H1 (cell line): Measurements from ENCODE around the gene VWA5B2. TPM values are rescaled to one million over a fixed set of nuclear protein-coding genes. Genes with fewer than 3 reads are reported as not detected.

Experiments
- CTCF ChIA-PET: fragments of 300-600 bp; sonication (Branson Sonifier 250); formaldehyde crosslinking; loops from one replicate; lab custom pipeline; 2021; ENCODE audit not compliant: partially characterized antibody; lab: Charles Lee
- POLR2A ChIA-PET: fragments of 300-600 bp; sonication (Branson Sonifier 250); formaldehyde crosslinking; loops from one replicate; lab custom pipeline; 2021; ENCODE audit warnings: inconsistent platforms; ENCODE audit not compliant: partially characterized antibody; lab: Charles Lee
- DNase-seq, 2 experiments: peaks; one replicate each; pipeline versions ENCODE4 v3.0.0 to v3.0.0-alpha.2; 2010 to 2022; ENCODE audit warnings: low spot score in 2 of 2, low read depth in 1 of 2, mixed read lengths in 1 of 2
- FAIRE-seq: peaks from 2 replicates; lab custom pipeline; 2011; peaks lifted over from hg19 to GRCh38; lab: Jason Lieb, UNC
- H2AFZ ChIP-seq: 2 replicates; pipeline ENCODE4 v1.8.1; 2012; ENCODE audit warnings: low read length, inconsistent platforms
- H2AK5ac ChIP-seq: 2 replicates; pipeline ENCODE4 v1.6.1; 2013; ENCODE audit warnings: low read depth, low read length
- H2BK120ac ChIP-seq: replicated peaks from 2 replicates; pipeline ENCODE3; 2013; ENCODE audit warnings: low read depth, low read length, inconsistent platforms
- H2BK12ac ChIP-seq: 2 replicates; pipeline ENCODE4 v1.6.1; 2013; ENCODE audit warnings: low read depth, low read length
- H2BK15ac ChIP-seq: 2 replicates; pipeline ENCODE4 v1.6.1; 2013; ENCODE audit warnings: low read length
- H2BK20ac ChIP-seq: 2 replicates; pipeline ENCODE4 v1.6.1; 2013; ENCODE audit warnings: low read length
- H2BK5ac ChIP-seq: 2 replicates; pipeline ENCODE4 v1.6.1; 2013; ENCODE audit warnings: low read depth, low read length
- H3K14ac ChIP-seq: 2 replicates; pipeline ENCODE4 v1.6.1; 2013; ENCODE audit warnings: inconsistent platforms; ENCODE audit not compliant: insufficient read length
- H3K18ac ChIP-seq: 2 replicates; pipeline ENCODE4 v1.6.1; 2013; ENCODE audit warnings: low read length; ENCODE audit errors: extremely low read depth
- H3K23ac ChIP-seq: 2 replicates; pipeline ENCODE4 v1.6.1; 2013; ENCODE audit warnings: inconsistent platforms; ENCODE audit not compliant: insufficient read length
- H3K23me2 ChIP-seq: 2 replicates; pipeline ENCODE4 v1.6.1; 2013; ENCODE audit warnings: low read depth, low read length
- H3K27ac ChIP-seq: 2 replicates; pipeline ENCODE4 v1.6.1; 2011; ENCODE audit warnings: low read depth, low read length, inconsistent platforms
- H3K27me3 ChIP-seq, 4 experiments: replicated peaks in 1 of 4; 1 replicate in 1 of 4; 2 replicates in 3 of 4; pipeline versions ENCODE4 v1.6.1 to v1.8.1; 2011 to 2013; ENCODE audit warnings: low read length in 3 of 4, mild to moderate bottlenecking in 3 of 4, inconsistent platforms in 2 of 4, mixed read lengths in 2 of 4, moderate library complexity in 1 of 4; ENCODE audit not compliant: control insufficient read depth in 3 of 4, insufficient read depth in 3 of 4; ENCODE audit errors: extremely low read depth in 1 of 4
- H3K36me3 ChIP-seq, 4 experiments: 2 replicates each; pipeline versions ENCODE4 v1.6.1 to v1.8.1; 2011 to 2013; ENCODE audit warnings: mild to moderate bottlenecking in 4 of 4, low read length in 3 of 4, moderate library complexity in 2 of 4, control low read depth in 1 of 4, inconsistent platforms in 1 of 4; ENCODE audit not compliant: insufficient read depth in 4 of 4, control insufficient read depth in 2 of 4
- H3K4ac ChIP-seq: replicated peaks from 2 replicates; pipeline ENCODE3; 2013; ENCODE audit warnings: low read length, low read depth, mixed read lengths, inconsistent platforms; ENCODE audit not compliant: insufficient read length
- H3K4me1 ChIP-seq, 4 experiments: replicated peaks in 1 of 4; 1 replicate in 1 of 4; 2 replicates in 3 of 4; pipeline versions ENCODE4 v1.6.1 to v1.8.1; 2011 to 2013; ENCODE audit warnings: low read length in 3 of 4, inconsistent platforms in 2 of 4, mixed read lengths in 1 of 4; ENCODE audit not compliant: insufficient read depth in 4 of 4, control insufficient read depth in 3 of 4
- H3K4me2 ChIP-seq, 2 experiments: 2 replicates each; pipeline versions ENCODE4 v1.6.1 to v1.8.1; 2011 to 2013; ENCODE audit warnings: low read depth in 2 of 2, low read length in 2 of 2, control low read depth in 1 of 2, inconsistent platforms in 1 of 2, mild to moderate bottlenecking in 1 of 2; ENCODE audit not compliant: insufficient read depth in 1 of 2
- H3K4me3 ChIP-seq, 4 experiments: fragments of 200-600, 300-600 bp in 1 of 4; sonication (generic), shearing (Covaris generic), sonication (Bioruptor Twin) in 1 of 4; 2 replicates each; pipeline versions ENCODE4 v1.5.1 to v1.8.1; 2011 to 2016; ENCODE audit warnings: low read length in 4 of 4, low read depth in 3 of 4, control low read depth in 2 of 4, inconsistent platforms in 2 of 4, mild to moderate bottlenecking in 2 of 4, mixed read lengths in 1 of 4, moderate library complexity in 1 of 4; ENCODE audit not compliant: insufficient read depth in 2 of 4; ENCODE audit errors: extremely low read depth in 1 of 4
- H3K56ac ChIP-seq: replicated peaks from 2 replicates; pipeline ENCODE3; 2013; ENCODE audit warnings: low read depth, mild to moderate bottlenecking, mixed read lengths, low read length, inconsistent platforms; ENCODE audit not compliant: insufficient read length
- H3K79me1 ChIP-seq: 2 replicates; pipeline ENCODE4 v1.6.1; 2013; ENCODE audit warnings: low read depth, low read length, control low read depth
- H3K79me2 ChIP-seq, 2 experiments: 2 replicates each; pipeline versions ENCODE4 v1.6.1 to v1.8.1; 2012 to 2013; ENCODE audit warnings: low read length in 2 of 2, mild to moderate bottlenecking in 2 of 2, inconsistent platforms in 1 of 2; ENCODE audit not compliant: insufficient read depth in 2 of 2, control insufficient read depth in 1 of 2
- H3K9ac ChIP-seq, 4 experiments: replicated peaks in 1 of 4; 1 replicate in 1 of 4; 2 replicates in 3 of 4; pipeline versions ENCODE4 v1.6.1 to v1.8.1; 2011 to 2013; ENCODE audit warnings: low read depth in 3 of 4, low read length in 3 of 4, control low read depth in 2 of 4, mild to moderate bottlenecking in 2 of 4, moderate library complexity in 2 of 4, inconsistent platforms in 1 of 4; ENCODE audit errors: extremely low read depth in 1 of 4
- H3K9me3 ChIP-seq, 2 experiments: 2 replicates each; pipeline versions ENCODE4 v1.6.1 to v1.8.1; 2012 to 2013; ENCODE audit warnings: mild to moderate bottlenecking in 2 of 2, moderate library complexity in 2 of 2, control low read depth in 1 of 2, inconsistent platforms in 1 of 2, low read depth in 1 of 2, low read length in 1 of 2, mixed read lengths in 1 of 2; ENCODE audit not compliant: insufficient read depth in 2 of 2
- H4K20me1 ChIP-seq, 2 experiments: replicated peaks in 1 of 2; 2 replicates each; pipeline versions ENCODE3 to v1.8.1; 2011 to 2013; ENCODE audit warnings: inconsistent platforms in 2 of 2, low read length in 2 of 2, mild to moderate bottlenecking in 1 of 2; ENCODE audit not compliant: insufficient read depth in 2 of 2, control insufficient read depth in 1 of 2
- H4K5ac ChIP-seq: 2 replicates; pipeline ENCODE4 v1.6.1; 2013; ENCODE audit warnings: low read length, low read depth, mixed read lengths, inconsistent platforms; ENCODE audit not compliant: insufficient read length
- H4K8ac ChIP-seq: 2 replicates; pipeline ENCODE4 v1.8.0; 2013; ENCODE audit warnings: mild to moderate bottlenecking, moderate library complexity, low read length, inconsistent platforms; ENCODE audit not compliant: insufficient read depth; ENCODE audit errors: extremely low read depth
- H4K91ac ChIP-seq: replicated peaks from 2 replicates; pipeline ENCODE3; 2013; ENCODE audit warnings: low read length, mixed read lengths, inconsistent platforms; ENCODE audit not compliant: insufficient read length
- ASH2L ChIP-seq: fragments of 200-600, 300-600 bp; sonication (generic); IDR thresholded peaks from one replicate; pipeline ENCODE4 v1.7.1; 2017; ENCODE audit warnings: low read length
- CBX5 ChIP-seq: fragments of 300-800, 300-1000 bp; sonication (generic); IDR thresholded peaks from 2 replicates; pipeline ENCODE4 v1.7.1; 2016; ENCODE audit warnings: antibody characterized with exemption, low read length, low read depth
- EP300 ChIP-seq, 2 experiments: IDR thresholded peaks; 1 replicate in 1 of 2; 2 replicates in 1 of 2; pipeline ENCODE4 v1.6.1; 2011 to 2012; ENCODE audit warnings: low read depth in 2 of 2, low read length in 2 of 2, mild to moderate bottlenecking in 2 of 2, borderline replicate concordance in 1 of 2, inconsistent platforms in 1 of 2, moderate library complexity in 1 of 2
- HDAC6 ChIP-seq: IDR thresholded peaks from one replicate; pipeline ENCODE4 v1.7.1; 2012; ENCODE audit warnings: low read depth, mild to moderate bottlenecking, inconsistent platforms, low read length, moderate library complexity
- JUN ChIP-seq: IDR thresholded peaks from 2 replicates; pipeline ENCODE4 v1.6.1; 2011; ENCODE audit warnings: low read depth, mild to moderate bottlenecking, improper control_type of control experiment, low read length
- NANOG ChIP-seq: IDR thresholded peaks from 2 replicates; pipeline ENCODE4 v1.6.1; 2011; ENCODE audit warnings: low read length, low read depth, mild to moderate bottlenecking, inconsistent platforms; ENCODE audit not compliant: insufficient read depth, poor library complexity, severe bottlenecking
- PHF8 ChIP-seq: fragments of 200-600 bp; sonication (generic); conservative IDR thresholded peaks from 2 replicates; pipeline ENCODE4 v1.7.1; 2012; ENCODE audit warnings: low read depth, mild to moderate bottlenecking, inconsistent platforms, low read length, moderate library complexity
- POU5F1 ChIP-seq: IDR thresholded peaks from 2 replicates; pipeline ENCODE4 v1.6.1; 2011; ENCODE audit warnings: low read depth, mild to moderate bottlenecking, low read length, moderate library complexity
- YY1 ChIP-seq: IDR thresholded peaks from 2 replicates; pipeline ENCODE4 v1.6.1; 2011; ENCODE audit warnings: low read depth, mild to moderate bottlenecking, low read length
- WGBS, 2 experiments: shearing (Covaris generic) in 1 of 2; methylation state at CpG; one replicate each; pipeline versions ENCODE4 v1.1.6 to v1.1.7; 2013 to 2015; ENCODE audit warnings: low lambda C conversion rate in 2 of 2, mixed read lengths in 2 of 2, inconsistent platforms in 1 of 2, low coverage in 1 of 2, missing lambda C conversion rate in 1 of 2; ENCODE audit not compliant: insufficient replicate concordance in 2 of 2, insufficient coverage in 1 of 2, insufficient read length in 1 of 2; ENCODE audit errors: extremely low coverage in 1 of 2, missing lambda C conversion rate in 1 of 2; 5-methylcytosine and 5-hydroxymethylcytosine counted together
- polyA plus RNA-seq, 7 experiments: library from polyadenylated mRNA; depleted of rRNA in 3 of 7; stranded (reverse) in 5 of 7; unstranded in 2 of 7; fragments of >200 nt in 5 of 7; fragments of 200-250 nt in 2 of 7; gene quantifications; 1 replicate in 5 of 7; 2 replicates in 1 of 7; 4 replicates in 1 of 7; pipeline versions ENCODE4 v1.2.1 to v1.2.3, GENCODE V29; 2011 to 2013; ENCODE audit warnings: missing spikeins in 2 of 7, mixed read lengths in 2 of 7
- total RNA-seq: library from RNA; stranded (reverse); fragmentation: NEBNext Ultra II Directional; extraction: Animal tissue kit (Norgen Biotek cat#: 25700); gene quantifications from 2 replicates; pipeline ENCODE4 v1.2.1, GENCODE V29; 2021
- TF ChIP-seq, protein P1 (sequence below), 3 experiments: IDR thresholded peaks; 1 replicate in 2 of 3; 2 replicates in 1 of 3; pipeline versions ENCODE4 v1.5.1 to v1.6.1; 2011; ENCODE audit warnings: low read length in 3 of 3, mild to moderate bottlenecking in 3 of 3, inconsistent platforms in 2 of 3, low read depth in 1 of 3, moderate library complexity in 1 of 3; ENCODE audit not compliant: insufficient read depth in 1 of 3; ENCODE audit errors: control extremely low read depth in 1 of 3

The VWA5B2 gene
- total and polyA plus RNA-seq, 2 of the 8 experiments (the other 6 are each of a cell fraction or from before 2014, with no cell fraction given), result 0.53 to 0.56 TPM

DNA sequence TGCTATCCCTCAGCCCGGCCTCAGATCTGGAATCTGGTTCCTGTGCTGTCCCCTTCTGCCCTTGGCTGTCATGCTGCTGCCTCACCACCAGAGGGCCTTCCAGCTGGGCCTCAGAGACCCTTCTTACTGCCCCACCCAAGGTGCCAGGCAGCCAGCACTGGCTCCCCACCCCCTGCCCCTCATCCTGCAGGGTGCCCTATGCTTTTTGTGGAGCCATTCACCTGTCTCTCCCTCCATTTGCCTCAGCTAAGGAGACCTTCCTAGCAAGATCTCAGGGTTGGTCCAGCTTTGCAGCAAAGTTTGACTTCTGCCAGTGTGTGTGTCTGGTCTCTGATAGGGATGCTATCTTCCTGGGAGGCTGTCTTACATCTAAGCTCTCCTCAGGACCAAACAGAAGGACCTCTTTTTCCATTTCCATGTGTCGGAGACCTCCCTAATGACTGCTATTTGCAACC is 1.9 kb upstream of the VWA5B2 start:
- Histone ChIP-seq H3K27me3 (peaks cover 35 to 49% (median 46%) of the 10 kb centered on the region in 4 experiments), H3K27ac (no peak overlapping the region), H3K9ac (no peak overlapping the region), H3K79me2 (no peaks in the 10 kb centered on the region), H4K91ac (no peak overlapping the region), H4K20me1 (peaks cover 0 to 3% of the 10 kb centered on the region in 2 experiments), H3K9me3 (no peaks in the 10 kb centered on the region), H3K36me3 (peaks cover 0 to 8% (median 0%) of the 10 kb centered on the region in 4 experiments; a peak in 1 of 8 replicates), H2AK5ac (no peak overlapping the region), H3K79me1 (no peaks in the 10 kb centered on the region), H3K18ac (no peak overlapping the region), H2BK12ac (no peak overlapping the region), H3K23ac (no peak overlapping the region), H3K14ac (no peak overlapping the region), H4K8ac (no peak overlapping the region), H2BK120ac (no peak overlapping the region), H3K4me2 (no peak overlapping the region), H3K4me3 (no peak overlapping the region), H3K4ac (no peak overlapping the region), H3K23me2 (peaks cover 12% of the 10 kb centered on the region; the same call in 1 of the 2 replicates), H2BK15ac (no peak overlapping the region), H2BK20ac (no peak overlapping the region), H3K56ac (no peak overlapping the region), H4K5ac (no peak overlapping the region), H3K4me1 (peaks cover 0 to 20% (median 4%) of the 10 kb centered on the region in 4 experiments; a peak in 5 of 7 replicates), H2AFZ (no peak overlapping the region), H2BK5ac (no peak overlapping the region)
- DNase-seq, result peak in 1 of 2 experiments; percentile 76
- CTCF ChIA-PET, result interaction anchor here (0.6 to 10.3 kb wide), 63 partner anchors 11 to 575 kb away, joined by 3 to 183 read pairs (median 4); partner anchors contain the start of genes ABCF3, CAMK2N2, DVL3 and EEF1AKMT4
- WGBS, 2 experiments, result 64% methylated on average over 2 of the region's 2 CpGs; no CpG with 5 or more reads in 1 of the 2 experiments
- POLR2A ChIA-PET, result interaction anchor here (0.9 to 2.5 kb wide), 5 partner anchors 13 to 51 kb away, joined by 3 to 11 read pairs (median 6); partner anchors contain the start of genes ABCF3 and EEF1AKMT4
- peak; percentile 28 for FAIRE-seq
- no peak for TF ChIP-seq EP300 (IDR thresholded peaks at IDR 0.05; ENCODE audit: borderline replicate concordance in 1 of 2, low read depth in 2 of 2, low read length in 2 of 2)
- TF ChIP-seq POU5F1, result no peak
- TF ChIP-seq JUN, result no peak
- TF ChIP-seq CBX5, result no peak
- TF ChIP-seq ASH2L, result no peak
- no peak for TF ChIP-seq YY1
- TF ChIP-seq, protein P1, sequence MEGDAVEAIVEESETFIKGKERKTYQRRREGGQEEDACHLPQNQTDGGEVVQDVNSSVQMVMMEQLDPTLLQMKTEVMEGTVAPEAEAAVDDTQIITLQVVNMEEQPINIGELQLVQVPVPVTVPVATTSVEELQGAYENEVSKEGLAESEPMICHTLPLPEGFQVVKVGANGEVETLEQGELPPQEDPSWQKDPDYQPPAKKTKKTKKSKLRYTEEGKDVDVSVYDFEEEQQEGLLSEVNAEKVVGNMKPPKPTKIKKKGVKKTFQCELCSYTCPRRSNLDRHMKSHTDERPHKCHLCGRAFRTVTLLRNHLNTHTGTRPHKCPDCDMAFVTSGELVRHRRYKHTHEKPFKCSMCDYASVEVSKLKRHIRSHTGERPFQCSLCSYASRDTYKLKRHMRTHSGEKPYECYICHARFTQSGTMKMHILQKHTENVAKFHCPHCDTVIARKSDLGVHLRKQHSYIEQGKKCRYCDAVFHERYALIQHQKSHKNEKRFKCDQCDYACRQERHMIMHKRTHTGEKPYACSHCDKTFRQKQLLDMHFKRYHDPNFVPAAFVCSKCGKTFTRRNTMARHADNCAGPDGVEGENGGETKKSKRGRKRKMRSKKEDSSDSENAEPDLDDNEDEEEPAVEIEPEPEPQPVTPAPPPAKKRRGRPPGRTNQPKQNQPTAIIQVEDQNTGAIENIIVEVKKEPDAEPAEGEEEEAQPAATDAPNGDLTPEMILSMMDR (IDR thresholded peaks at IDR 0.05; ENCODE audit: control extremely low read depth in 1 of 3, insufficient read depth in 1 of 3, low read depth in 1 of 3, low read length in 3 of 3), result peak in 2 of 3 experiments; percentile 87 to 89; a peak in 3 of 4 replicates
- TF ChIP-seq PHF8, result no peak
- TF ChIP-seq NANOG, result no peak
- no peak for TF ChIP-seq HDAC6
